ENCODE data around the gene OR56A5.

The OR56A5 gene

DNA sequence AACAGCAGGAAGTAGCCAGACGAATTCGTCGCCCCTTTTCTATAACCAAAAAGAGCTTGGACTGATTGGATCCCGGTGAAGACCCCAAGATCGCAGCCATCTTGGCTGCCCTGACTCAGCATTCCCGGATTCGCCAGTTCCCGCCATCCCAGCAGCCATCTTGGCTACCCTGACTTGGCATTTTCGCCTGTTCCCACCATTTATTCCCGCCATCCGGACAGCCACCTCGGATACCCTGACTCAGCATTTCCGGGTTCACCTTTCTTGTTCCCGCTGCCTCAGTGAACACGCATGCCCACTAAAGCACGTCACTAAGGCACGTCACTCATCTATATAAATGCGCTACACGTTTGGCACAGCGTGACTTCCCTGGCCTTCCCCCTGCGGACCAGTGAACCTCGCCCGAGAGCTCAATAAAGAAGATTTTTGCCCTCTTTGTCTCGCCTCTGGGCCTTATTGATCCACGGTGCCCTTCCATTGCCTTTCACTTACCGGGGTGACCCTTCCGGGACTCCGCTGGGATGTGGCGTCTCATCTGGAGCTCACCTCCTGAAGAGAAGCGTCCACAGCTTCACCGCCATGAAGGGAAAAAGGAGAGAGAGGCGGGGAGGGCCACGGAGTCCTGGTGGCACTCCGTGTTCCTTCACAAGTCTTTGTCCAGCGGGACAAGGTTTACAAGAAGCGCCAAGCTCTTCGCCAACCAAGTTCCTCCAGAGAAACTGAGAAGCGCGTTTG is 30.3 kb downstream of the OR56A5 start:
- H3K4me1 ChIP-seq (ENCODE audit: control insufficient read depth in 2 of 2, insufficient read depth in 1 of 2, low read depth in 1 of 2, low read length in 2 of 2), result no peaks in the 10 kb centered on the region
- no peak overlapping the region for H3K9ac ChIP-seq (ENCODE audit: low read depth, low read length, poor library complexity)
- H3K18ac ChIP-seq (ENCODE audit: low read length), result no peak overlapping the region
- no peak overlapping the region for H3K23ac ChIP-seq (ENCODE audit: low read depth, low read length, poor library complexity)
- no peak overlapping the region for H3K4me3 ChIP-seq (ENCODE audit: low read length in 2 of 2)
- no peak overlapping the region for H2AFZ ChIP-seq (ENCODE audit: low read length)
- no peak overlapping the region for H3K27ac ChIP-seq (replicated peaks; ENCODE audit: low read length)
- no peaks in the 10 kb centered on the region for H3K9me3 ChIP-seq (replicated peaks in 1 of 2; ENCODE audit: control insufficient read depth in 2 of 2, insufficient read depth in 1 of 2, low read depth in 1 of 2, low read length in 2 of 2)
- no peak overlapping the region for H3K4ac ChIP-seq (ENCODE audit: low read length)
- no peak overlapping the region for H2BK15ac ChIP-seq (ENCODE audit: low read length)
- no peaks in the 10 kb centered on the region for H3K27me3 ChIP-seq (ENCODE audit: control insufficient read depth in 3 of 3, insufficient read depth in 3 of 3, low read depth in 1 of 3, low read length in 3 of 3)
- H2BK120ac ChIP-seq (ENCODE audit: low read depth, low read length), result no peak overlapping the region
- no peak overlapping the region for H3K4me2 ChIP-seq (ENCODE audit: insufficient read depth, low read length, poor library complexity, severe bottlenecking)
- no CpG with 5 or more reads among the region's 39 CpGs for WGBS, 2 donors (ENCODE audit: extremely low coverage in 2 of 2, insufficient read length in 2 of 2, insufficient replicate concordance in 1 of 2)
- no peak overlapping the region for H4K8ac ChIP-seq (ENCODE audit: low read depth, low read length)
- no peak overlapping the region for H2BK12ac ChIP-seq (ENCODE audit: low read length)
- DNase-seq (ENCODE audit: low spot score), result no peak
- no peak overlapping the region for H2AK5ac ChIP-seq (ENCODE audit: low read depth, low read length)
- no peak overlapping the region for H2BK5ac ChIP-seq (ENCODE audit: low read length)
- H4K91ac ChIP-seq (ENCODE audit: low read depth, low read length, poor library complexity), result no peak overlapping the region
- H3K79me1 ChIP-seq (ENCODE audit: low read depth, low read length), result no peaks in the 10 kb centered on the region
- no peak overlapping the region for H3K14ac ChIP-seq (ENCODE audit: low read length)
- H3K36me3 ChIP-seq (replicated peaks in 1 of 2; ENCODE audit: control insufficient read depth in 2 of 2, insufficient read depth in 2 of 2, low read length in 2 of 2), result no peaks in the 10 kb centered on the region

GRCh38 chr11:5933116-5933515 is 35.2 kb downstream of the OR56A5 start:
- H3K79me1 ChIP-seq (ENCODE audit: low read depth, low read length), result no peaks in the 10 kb centered on the region
- no CpG with 5 or more reads among the region's 10 CpGs for WGBS, 2 donors (ENCODE audit: extremely low coverage in 2 of 2, insufficient read length in 2 of 2, insufficient replicate concordance in 1 of 2)

DNA sequence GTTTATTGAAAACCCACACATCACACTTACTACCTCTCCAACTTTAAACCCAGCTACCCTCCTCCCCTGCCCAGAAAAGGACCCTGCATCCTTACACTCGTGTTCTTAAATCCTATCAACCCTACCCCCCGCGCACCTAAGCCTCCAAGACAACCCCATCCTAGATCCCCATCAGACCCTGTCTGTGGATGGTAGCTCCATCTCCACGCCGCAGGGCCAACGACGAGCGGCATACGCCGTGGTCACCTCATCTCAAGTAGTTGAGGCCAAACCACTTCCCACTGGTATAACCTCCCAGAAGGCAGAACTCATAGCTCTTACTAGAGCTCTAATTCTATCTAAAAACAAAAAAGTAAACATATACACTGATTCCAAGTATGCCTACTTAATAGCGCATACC is 35.6 kb downstream of the OR56A5 start:
- Histone ChIP-seq H2BK15ac (ENCODE audit: low read length) (no peak overlapping the region), H3K4ac (ENCODE audit: low read length) (no peak overlapping the region), H2BK12ac (ENCODE audit: low read length) (no peak overlapping the region), H3K9ac (ENCODE audit: low read depth, low read length, poor library complexity) (no peak overlapping the region), H3K23ac (ENCODE audit: low read depth, low read length, poor library complexity) (no peak overlapping the region), H3K14ac (ENCODE audit: low read length) (no peak overlapping the region), H3K18ac (ENCODE audit: low read length) (no peak overlapping the region), H3K4me1 (ENCODE audit: control insufficient read depth in 2 of 2, insufficient read depth in 1 of 2, low read depth in 1 of 2, low read length in 2 of 2) (no peaks in the 10 kb centered on the region), H3K4me3 (ENCODE audit: low read length in 2 of 2) (no peak overlapping the region), H3K36me3 (replicated peaks in 1 of 2; ENCODE audit: control insufficient read depth in 2 of 2, insufficient read depth in 2 of 2, low read length in 2 of 2) (no peaks in the 10 kb centered on the region), H4K91ac (ENCODE audit: low read depth, low read length, poor library complexity) (no peak overlapping the region), H3K27ac (replicated peaks; ENCODE audit: low read length) (no peak overlapping the region), H3K79me1 (ENCODE audit: low read depth, low read length) (no peaks in the 10 kb centered on the region), H2AK5ac (ENCODE audit: low read depth, low read length) (no peak overlapping the region), H4K8ac (ENCODE audit: low read depth, low read length) (no peak overlapping the region), H2AFZ (ENCODE audit: low read length) (no peak overlapping the region), H2BK5ac (ENCODE audit: low read length) (no peak overlapping the region), H3K9me3 (replicated peaks in 1 of 2; ENCODE audit: control insufficient read depth in 2 of 2, insufficient read depth in 1 of 2, low read depth in 1 of 2, low read length in 2 of 2) (peaks cover 0 to 6% of the 10 kb centered on the region in 2 donors), H3K27me3 (ENCODE audit: control insufficient read depth in 3 of 3, insufficient read depth in 3 of 3, low read depth in 1 of 3, low read length in 3 of 3) (no peaks in the 10 kb centered on the region), H2BK120ac (ENCODE audit: low read depth, low read length) (no peak overlapping the region), H3K4me2 (ENCODE audit: insufficient read depth, low read length, poor library complexity, severe bottlenecking) (no peak overlapping the region)
- WGBS, 2 donors (ENCODE audit: extremely low coverage in 2 of 2, insufficient read length in 2 of 2, insufficient replicate concordance in 1 of 2), result no CpG with 5 or more reads among the region's 11 CpGs
- no peak for DNase-seq (ENCODE audit: low spot score)

More at GRCh38 chr11:5933116-5933515, 35.2 kb downstream of the OR56A5 start:
- Histone ChIP-seq H3K36me3 (replicated peaks in 1 of 2; ENCODE audit: control insufficient read depth in 2 of 2, insufficient read depth in 2 of 2, low read length in 2 of 2) (no peaks in the 10 kb centered on the region), H2AK5ac (ENCODE audit: low read depth, low read length) (no peak overlapping the region), H4K8ac (ENCODE audit: low read depth, low read length) (no peak overlapping the region), H2BK12ac (ENCODE audit: low read length) (no peak overlapping the region), H3K9ac (ENCODE audit: low read depth, low read length, poor library complexity) (no peak overlapping the region), H3K18ac (ENCODE audit: low read length) (no peak overlapping the region), H3K4me3 (ENCODE audit: low read length in 2 of 2) (no peak overlapping the region), H3K4ac (ENCODE audit: low read length) (no peak overlapping the region), H3K14ac (ENCODE audit: low read length) (no peak overlapping the region), H3K9me3 (replicated peaks in 1 of 2; ENCODE audit: control insufficient read depth in 2 of 2, insufficient read depth in 1 of 2, low read depth in 1 of 2, low read length in 2 of 2) (peaks cover 0 to 6% of the 10 kb centered on the region in 2 donors), H2BK15ac (ENCODE audit: low read length) (no peak overlapping the region), H3K4me2 (ENCODE audit: insufficient read depth, low read length, poor library complexity, severe bottlenecking) (no peak overlapping the region), H3K27me3 (ENCODE audit: control insufficient read depth in 3 of 3, insufficient read depth in 3 of 3, low read depth in 1 of 3, low read length in 3 of 3) (no peaks in the 10 kb centered on the region), H2BK5ac (ENCODE audit: low read length) (no peak overlapping the region), H3K27ac (replicated peaks; ENCODE audit: low read length) (no peak overlapping the region), H2BK120ac (ENCODE audit: low read depth, low read length) (no peak overlapping the region), H3K23ac (ENCODE audit: low read depth, low read length, poor library complexity) (no peak overlapping the region), H2AFZ (ENCODE audit: low read length) (no peak overlapping the region), H3K4me1 (ENCODE audit: control insufficient read depth in 2 of 2, insufficient read depth in 1 of 2, low read depth in 1 of 2, low read length in 2 of 2) (no peaks in the 10 kb centered on the region), H4K91ac (ENCODE audit: low read depth, low read length, poor library complexity) (no peak overlapping the region)
- no peak for DNase-seq (ENCODE audit: low spot score)

DNA sequence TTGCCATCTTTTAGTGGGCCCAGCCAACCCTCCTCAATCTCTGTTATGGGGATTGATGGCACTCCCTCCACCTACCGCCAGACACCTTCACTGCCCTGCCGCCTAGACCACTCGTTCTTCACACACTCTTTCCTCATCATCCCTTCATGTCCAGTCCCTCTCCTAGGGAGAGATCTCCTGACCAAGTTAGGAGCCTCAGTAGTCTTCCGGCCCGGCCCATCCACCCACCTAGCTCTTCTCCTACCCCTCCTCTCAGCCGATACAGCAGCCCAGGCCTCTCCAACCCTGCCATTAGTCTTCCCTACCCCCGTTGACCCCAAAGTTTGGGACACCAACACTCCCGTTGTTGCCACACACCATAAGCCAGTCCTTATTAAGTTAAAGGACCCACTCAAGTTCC is 37.2 kb downstream of the OR56A5 start:
- Histone ChIP-seq H3K23ac (ENCODE audit: low read depth, low read length, poor library complexity) (no peak overlapping the region), H3K79me1 (ENCODE audit: low read depth, low read length) (no peaks in the 10 kb centered on the region), H3K4me3 (ENCODE audit: low read length in 2 of 2) (no peak overlapping the region), H3K4me1 (ENCODE audit: control insufficient read depth in 2 of 2, insufficient read depth in 1 of 2, low read depth in 1 of 2, low read length in 2 of 2) (no peaks in the 10 kb centered on the region), H3K27me3 (ENCODE audit: control insufficient read depth in 3 of 3, insufficient read depth in 3 of 3, low read depth in 1 of 3, low read length in 3 of 3) (no peaks in the 10 kb centered on the region), H2AFZ (ENCODE audit: low read length) (no peak overlapping the region), H3K36me3 (replicated peaks in 1 of 2; ENCODE audit: control insufficient read depth in 2 of 2, insufficient read depth in 2 of 2, low read length in 2 of 2) (no peaks in the 10 kb centered on the region), H3K9ac (ENCODE audit: low read depth, low read length, poor library complexity) (no peak overlapping the region), H3K4ac (ENCODE audit: low read length) (no peak overlapping the region), H2AK5ac (ENCODE audit: low read depth, low read length) (no peak overlapping the region), H3K9me3 (replicated peaks in 1 of 2; ENCODE audit: control insufficient read depth in 2 of 2, insufficient read depth in 1 of 2, low read depth in 1 of 2, low read length in 2 of 2) (peaks cover 0 to 6% of the 10 kb centered on the region in 2 donors), H3K14ac (ENCODE audit: low read length) (no peak overlapping the region), H2BK15ac (ENCODE audit: low read length) (no peak overlapping the region), H3K18ac (ENCODE audit: low read length) (no peak overlapping the region), H4K91ac (ENCODE audit: low read depth, low read length, poor library complexity) (no peak overlapping the region), H3K27ac (replicated peaks; ENCODE audit: low read length) (no peak overlapping the region), H2BK120ac (ENCODE audit: low read depth, low read length) (no peak overlapping the region), H2BK5ac (ENCODE audit: low read length) (no peak overlapping the region), H4K8ac (ENCODE audit: low read depth, low read length) (no peak overlapping the region), H3K4me2 (ENCODE audit: insufficient read depth, low read length, poor library complexity, severe bottlenecking) (no peak overlapping the region), H2BK12ac (ENCODE audit: low read length) (no peak overlapping the region)
- no peak for DNase-seq (ENCODE audit: low spot score)
- WGBS, 2 donors (ENCODE audit: extremely low coverage in 2 of 2, insufficient read length in 2 of 2, insufficient replicate concordance in 1 of 2), result no CpG with 5 or more reads among the region's 8 CpGs
